Measurements from ENCODE around the gene ANKRD1. TPM values are rescaled to one million over a fixed set of nuclear protein-coding genes. Genes with fewer than 3 reads are reported as not detected.

Gene ANKRD1
- total RNA-seq, 4 donors from 2014 or later = 18.6 to 168 (median 98.5) TPM

- Histone ChIP-seq H3K4me1 (peaks cover 11 to 24% of the 10 kb centered on the region in 2 donors), H3K36me3 (peaks cover 0 to 7% of the 10 kb centered on the region in 2 donors), H3K9me3 (no peaks in the 10 kb centered on the region), H3K27me3 (no peaks in the 10 kb centered on the region), H3K4me3 (no peak overlapping the region), H3K27ac (no peak overlapping the region)
- no peak for TF ChIP-seq CTCF (IDR thresholded peaks at IDR 0.05 in 4 of 5, conservative IDR thresholded peaks at IDR 0.05 in 1 of 5)
- no peak for TF ChIP-seq POLR2A (IDR thresholded peaks at IDR 0.05)
- in situ Hi-C loops (cut with MboI; ENCODE audit: low sequenced_read_pairs in 4 of 4) = loop anchor here in 3 of 4 donors (5.0 to 10.0 kb wide), 4 partner anchors 49 to 339 kb away; no protein-coding TSS in a partner anchor
- no peak for DNase-seq
- intact Hi-C loops (cut with DNase I; ENCODE audit: low total_unique reads) = no loop called here
- no peak for ATAC-seq
Measured at GRCh38 chr10:90915766-90916075, 5.2 kb downstream of the ANKRD1 start.

- no peak for ATAC-seq
- no peak for TF ChIP-seq POLR2A (IDR thresholded peaks at IDR 0.05)
- no peak for TF ChIP-seq CTCF (IDR thresholded peaks at IDR 0.05 in 4 of 5, conservative IDR thresholded peaks at IDR 0.05 in 1 of 5)
- H3K4me1 ChIP-seq = peaks cover 10 to 19% of the 10 kb centered on the region in 2 donors
- in situ Hi-C loops (cut with MboI; ENCODE audit: low sequenced_read_pairs in 4 of 4) = loop anchor here (5.0 to 10.0 kb wide), 6 partner anchors 50 to 340 kb away; no protein-coding TSS in a partner anchor
- H3K4me3 ChIP-seq = no peak overlapping the region
- intact Hi-C loops (cut with DNase I; ENCODE audit: low total_unique reads) = no loop called here
- peaks cover 0 to 7% of the 10 kb centered on the region in 2 donors for H3K36me3 ChIP-seq
- no peak for DNase-seq
- no peaks in the 10 kb centered on the region for H3K27me3 ChIP-seq
- H3K9me3 ChIP-seq = no peaks in the 10 kb centered on the region
- peak overlapping the region in 1 of 4 donors; percentile 18 for H3K27ac ChIP-seq
Measured at GRCh38 chr10:90914992-90915765, 5.7 kb downstream of the ANKRD1 start.

- no peak for ATAC-seq
- in situ Hi-C loops (cut with MboI; ENCODE audit: low sequenced_read_pairs in 4 of 4) = loop anchor here (5.0 to 10.0 kb wide), 5 partner anchors 51 to 341 kb away; no protein-coding TSS in a partner anchor
Measured at GRCh38 chr10:90913774-90914420, 7.0 kb downstream of the ANKRD1 start.

GRCh38 chr10:90912854-90913479 lies 7.9 kb downstream of the ANKRD1 start:
- Histone ChIP-seq H3K4me3 (no peak overlapping the region), H3K9me3 (no peaks in the 10 kb centered on the region), H3K27me3 (no peaks in the 10 kb centered on the region), H3K27ac (peak overlapping the region in 1 of 4 donors; percentile 70), H3K4me1 (no peaks in the 10 kb centered on the region), H3K36me3 (peaks cover 0 to 7% of the 10 kb centered on the region in 2 donors)
- DNase-seq (no peak), ATAC-seq (no peak)
- intact Hi-C loops (cut with DNase I; ENCODE audit: low total_unique reads) = no loop called here
- in situ Hi-C loops (cut with MboI; ENCODE audit: low sequenced_read_pairs in 4 of 4) = loop anchor here (5.0 to 10.0 kb wide), 5 partner anchors 52 to 342 kb away; no protein-coding TSS in a partner anchor
- TF ChIP-seq CTCF (IDR thresholded peaks at IDR 0.05 in 4 of 5, conservative IDR thresholded peaks at IDR 0.05 in 1 of 5) (no peak), POLR2A (IDR thresholded peaks at IDR 0.05) (no peak)

More at GRCh38 chr10:90913774-90914420, 7.0 kb downstream of the ANKRD1 start:
- Histone ChIP-seq H3K4me1 (peaks cover 0 to 8% of the 10 kb centered on the region in 2 donors), H3K4me3 (no peak overlapping the region), H3K36me3 (peaks cover 0 to 7% of the 10 kb centered on the region in 2 donors), H3K27me3 (no peaks in the 10 kb centered on the region), H3K27ac (peak overlapping the region in 1 of 4 donors; percentile 70), H3K9me3 (no peaks in the 10 kb centered on the region)
- no peak for TF ChIP-seq CTCF (IDR thresholded peaks at IDR 0.05 in 4 of 5, conservative IDR thresholded peaks at IDR 0.05 in 1 of 5)
- no peak for TF ChIP-seq POLR2A (IDR thresholded peaks at IDR 0.05)
- no peak for DNase-seq
- intact Hi-C loops (cut with DNase I; ENCODE audit: low total_unique reads) = no loop called here
